NCI-H2081 (cell line): Measurements from ENCODE around the gene P3H4.
"Not testable (repeated sequence)": the region's sequence is repeated elsewhere in the genome, so short reads cannot be mapped to it uniquely, and the experiment has no call there.

Experiments used
- DNase-seq, 2 experiments: peaks; one replicate each; lab custom pipeline; 2025; lab: John Stamatoyannopoulos, UW

The P3H4 gene

DNA sequence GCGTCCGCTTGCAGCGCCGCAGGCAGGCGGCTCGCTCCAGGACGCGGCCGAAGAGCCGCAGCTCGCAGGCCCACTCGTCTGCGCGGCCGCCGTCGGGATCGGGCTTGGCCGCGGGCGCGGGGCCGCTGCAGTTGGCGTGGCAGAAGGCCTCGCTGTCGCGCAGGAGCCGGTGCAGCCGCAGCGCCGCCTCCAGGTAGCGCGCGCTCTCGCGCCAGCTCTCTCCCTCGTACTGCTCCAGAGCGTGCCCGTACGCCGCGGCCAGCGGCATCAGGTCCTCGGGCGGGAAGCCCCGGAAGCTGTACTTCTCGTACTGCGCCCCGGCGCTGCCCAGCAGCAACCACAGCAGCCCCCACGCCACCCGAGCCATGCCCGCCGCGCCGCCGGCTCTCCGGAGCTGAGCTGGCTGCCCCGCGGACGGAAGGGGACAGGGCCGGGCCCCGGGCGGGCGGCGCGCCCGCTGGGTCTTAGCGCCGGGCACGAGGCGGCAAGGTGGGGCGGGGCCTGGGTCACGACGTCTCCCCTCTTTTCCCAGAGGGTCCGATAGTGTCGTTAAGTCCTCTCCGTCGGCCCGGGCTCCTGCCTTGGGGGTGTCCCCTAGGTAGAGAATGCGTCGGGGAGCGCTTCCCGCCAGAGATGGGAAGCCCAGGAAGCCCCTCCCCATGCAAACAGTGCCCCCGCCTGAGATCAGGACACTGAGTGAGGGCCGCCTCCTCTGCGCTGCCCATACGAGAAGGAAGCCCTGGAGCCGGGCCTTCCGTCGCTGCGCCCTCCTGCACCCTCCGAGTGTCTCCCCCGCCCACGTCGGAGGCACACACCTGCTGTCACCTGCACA lies at the start of gene P3H4:
Gene P3H4, minus strand, starts transcription at position 401 of the 832 bp plus-strand sequence. Its CDS starts 34 bp downstream, at position 367.
- peak; percentile 73 to 85 for DNase-seq

DNA sequence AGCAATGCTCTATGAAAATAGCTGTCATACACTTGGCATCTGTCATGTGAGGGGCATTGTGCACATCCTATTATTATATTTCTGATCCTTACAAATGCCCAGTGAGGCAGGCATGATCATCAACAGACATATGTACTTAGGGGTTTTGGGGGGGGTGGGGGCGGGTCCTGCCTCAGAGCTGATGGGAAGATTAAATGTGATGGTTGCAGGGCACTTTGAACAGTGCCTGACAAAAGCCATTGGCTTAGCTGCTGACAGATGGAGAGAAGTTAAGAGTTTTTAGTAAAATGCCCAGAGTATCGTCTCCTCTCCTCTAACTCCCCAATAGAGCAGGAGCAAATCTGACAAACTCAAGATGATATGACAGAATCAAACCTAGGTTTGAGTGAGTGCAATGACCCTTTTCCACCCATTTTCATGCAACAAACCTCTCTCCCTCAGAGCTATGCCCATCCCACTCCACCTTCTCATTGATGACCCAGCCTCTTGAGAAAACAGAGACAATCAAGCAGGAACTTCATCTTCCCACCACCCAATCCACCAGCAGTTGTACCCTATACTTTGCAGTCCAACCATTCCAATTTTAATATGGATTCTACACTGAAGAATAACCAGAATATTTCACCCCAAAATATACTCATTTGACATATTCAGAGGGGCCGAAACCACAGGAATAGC lies 48.6 kb upstream of the P3H4 start:
- no peak for DNase-seq

DNA sequence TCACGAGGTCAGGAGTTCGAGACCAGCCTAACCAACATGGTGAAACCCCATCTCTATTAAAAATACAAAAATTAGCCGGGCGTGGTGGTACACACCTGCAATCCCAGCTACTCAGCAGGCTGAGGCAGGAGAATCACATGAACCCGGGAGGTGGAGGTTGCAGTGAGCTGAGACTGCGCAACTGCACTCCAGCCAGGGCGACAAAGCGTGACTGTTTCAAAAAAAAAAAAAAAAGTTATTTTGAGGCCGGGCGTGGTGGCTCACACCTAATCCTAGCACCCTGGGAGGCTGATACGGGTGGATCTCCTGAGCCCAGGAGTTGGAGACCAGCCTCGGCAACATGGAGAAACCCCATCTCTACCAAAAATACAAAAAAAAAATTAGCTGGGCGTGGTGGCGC lies 39.6 kb upstream of the P3H4 start:
- DNase-seq, result not testable (repeated sequence)

DNA sequence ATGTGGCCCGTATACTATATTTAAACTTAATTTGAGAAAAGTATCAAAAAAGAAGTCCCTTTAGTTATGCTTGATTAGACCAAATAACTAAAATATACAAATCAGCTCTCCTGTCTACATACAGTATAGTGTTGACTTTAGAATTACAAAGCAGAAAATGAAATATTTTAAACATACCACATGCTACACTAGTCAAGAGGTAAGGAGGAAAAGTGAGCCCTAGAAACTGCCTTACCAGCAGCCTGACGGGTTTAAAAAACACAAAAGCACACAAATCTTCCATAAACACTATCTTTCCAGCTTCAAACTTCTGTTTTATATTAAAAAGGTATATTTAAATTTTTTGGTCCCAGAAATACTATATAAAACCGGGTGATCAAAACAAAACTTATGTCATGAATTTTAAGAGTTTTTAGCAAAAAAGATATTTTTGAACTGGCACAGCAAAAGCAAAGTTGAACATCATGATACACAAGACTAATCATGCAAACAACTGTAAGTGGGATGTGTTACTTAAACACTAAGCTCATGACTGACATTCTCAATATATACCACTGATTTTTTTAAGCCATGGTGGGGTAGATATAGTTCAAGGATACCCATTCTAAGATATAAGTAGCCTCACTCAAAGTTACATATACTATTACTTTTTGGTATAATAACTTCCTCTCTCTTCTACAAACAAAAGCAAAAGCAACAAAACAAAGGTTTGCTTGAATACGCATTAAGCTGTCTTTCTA lies 37.7 kb upstream of the P3H4 start:
- no peak for DNase-seq

DNA sequence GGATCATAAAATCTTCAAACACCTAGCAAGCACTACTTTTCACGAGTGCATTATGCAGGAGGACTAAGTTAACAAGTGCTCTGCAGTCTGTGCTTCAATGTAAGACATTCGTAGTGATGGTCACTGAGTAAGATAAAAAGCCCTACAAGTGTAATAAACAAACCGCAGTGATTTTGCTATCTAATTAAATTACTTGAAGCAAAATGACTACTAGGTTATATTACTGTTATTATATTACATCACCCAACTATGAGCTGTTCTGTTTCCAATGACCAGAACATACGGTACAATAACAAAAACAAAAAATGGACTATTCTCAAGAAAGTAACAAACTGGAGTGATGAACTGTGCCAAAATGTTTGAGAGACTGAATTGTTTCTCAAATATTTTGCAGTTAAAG lies 37.0 kb upstream of the P3H4 start:
- DNase-seq, result no peak

- no peak for DNase-seq
These were observed 33.2 kb upstream of the P3H4 start for GRCh38 chr17:41844971-41845370.

DNA sequence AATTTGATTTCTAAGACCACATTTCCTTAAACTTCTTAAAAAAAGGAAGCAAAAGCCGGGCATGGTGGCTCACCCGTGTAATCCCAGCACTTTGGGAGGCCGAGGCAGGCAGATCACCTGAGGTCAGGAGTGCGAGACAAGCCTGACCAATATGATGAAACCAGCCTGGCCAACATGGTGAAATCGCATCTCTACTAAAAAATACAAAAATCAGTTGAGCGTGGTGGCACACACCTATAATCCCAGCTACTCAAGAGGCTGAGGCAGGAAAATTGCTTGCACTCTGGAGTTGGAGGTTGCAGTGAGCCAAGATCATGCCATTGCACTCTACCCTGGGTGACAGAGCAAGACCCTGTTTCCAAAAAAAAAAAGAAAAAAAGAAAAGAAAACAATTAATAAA lies 29.0 kb upstream of the P3H4 start:
- not testable (repeated sequence) for DNase-seq

DNA sequence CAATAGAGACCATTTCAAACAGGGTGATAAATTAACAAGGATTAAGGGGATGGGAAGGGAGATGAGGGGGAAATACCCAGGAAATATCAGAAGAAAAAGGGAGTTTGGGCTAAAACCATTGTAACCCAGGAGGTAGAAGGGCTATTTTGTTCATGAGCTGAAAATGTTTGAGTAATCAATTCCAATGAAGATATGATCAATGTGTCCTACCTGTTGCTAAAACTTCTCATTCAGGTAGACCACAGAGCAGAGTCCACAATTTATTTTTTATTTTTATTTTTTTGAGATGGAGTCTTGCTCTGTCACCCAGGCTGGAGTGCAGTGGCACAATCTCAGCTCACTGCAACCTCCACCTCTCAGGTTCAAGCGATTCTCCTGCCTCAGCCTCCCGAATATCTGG lies 27.7 kb upstream of the P3H4 start:
- not testable (repeated sequence) for DNase-seq

DNA sequence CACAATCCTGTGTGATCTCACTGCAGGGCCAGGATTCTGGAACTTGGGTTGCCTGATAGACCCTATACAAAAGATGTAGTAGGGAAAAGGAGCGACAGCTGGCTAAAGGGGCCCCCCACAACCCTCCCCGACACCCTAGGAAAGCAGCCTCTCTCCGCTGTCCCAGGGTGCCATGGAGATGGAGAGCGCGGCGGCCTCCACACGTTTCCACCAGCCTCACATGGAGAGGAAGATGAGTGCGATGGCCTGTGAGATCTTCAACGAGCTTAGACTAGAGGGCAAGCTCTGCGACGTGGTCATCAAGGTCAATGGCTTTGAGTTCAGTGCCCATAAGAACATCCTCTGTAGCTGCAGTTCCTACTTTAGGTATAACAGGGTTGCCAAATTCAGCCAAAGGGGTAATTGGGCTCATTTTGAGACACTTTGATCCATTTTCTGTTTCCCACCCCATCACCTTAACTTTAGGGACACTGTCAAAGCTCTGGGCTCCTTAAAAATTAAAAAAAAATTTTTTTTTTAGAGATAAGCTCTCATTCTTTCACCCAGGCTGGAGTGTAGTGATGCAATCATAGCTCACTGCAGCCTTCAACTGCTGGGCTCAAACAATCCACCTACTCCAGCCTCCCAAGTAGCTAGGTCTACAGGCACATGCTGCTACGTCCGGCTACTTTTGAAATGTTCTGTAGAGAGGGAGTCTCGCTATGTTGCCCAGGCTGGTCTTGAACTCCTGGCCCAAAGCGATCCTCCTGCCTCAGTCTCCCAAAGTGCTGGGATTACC lies 26.2 kb upstream of the P3H4 start, which contains the start of gene KLHL10:
Gene KLHL10, plus strand, starts transcription at position 65 of the 778 bp plus-strand sequence. Its CDS starts 108 bp downstream, at position 173.
- no peak for DNase-seq

GRCh38 chr17:41836550-41837196 lies 24.9 kb upstream of the P3H4 start:
- no peak for DNase-seq

DNA sequence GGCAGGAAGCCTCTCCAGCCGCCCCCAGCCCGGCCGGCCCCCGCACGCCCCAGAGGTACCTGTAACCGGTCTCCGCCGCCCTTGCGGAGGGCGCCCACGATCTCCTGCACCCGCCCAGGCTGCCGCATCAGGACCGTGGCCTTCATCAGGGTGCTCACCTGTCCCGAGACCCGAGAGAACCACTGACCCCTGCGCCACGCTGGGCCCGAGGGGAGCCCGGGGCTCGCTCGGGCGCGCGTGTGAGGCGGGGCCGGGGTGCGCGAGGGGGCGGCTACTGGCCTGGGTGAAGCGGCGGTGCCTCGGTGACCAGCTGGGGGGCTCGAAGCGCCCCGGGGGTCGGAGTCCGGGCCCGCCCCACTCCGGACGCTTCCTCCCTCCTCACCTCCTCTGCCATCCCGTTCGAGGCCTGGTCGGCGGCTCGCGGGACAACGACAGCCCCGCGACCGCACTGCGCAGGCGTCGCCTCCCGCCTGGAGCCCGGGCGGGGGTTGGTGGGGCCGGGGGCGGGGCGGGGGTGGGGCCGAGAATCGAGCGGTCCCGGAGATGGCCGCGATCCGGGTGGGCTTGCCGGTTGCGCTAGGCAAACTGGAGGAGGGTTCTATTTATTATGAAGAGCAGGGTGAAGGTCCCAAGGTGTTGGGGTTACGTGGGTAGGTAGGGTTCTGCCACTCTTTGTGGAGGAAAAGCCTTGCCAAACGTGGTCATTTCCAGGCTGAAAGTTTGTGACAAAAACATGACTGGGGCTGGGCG lies 24.2 kb upstream of the P3H4 start, which contains the start of gene NT5C3B:
Gene NT5C3B, minus strand, starts transcription at position 433 of the 750 bp plus-strand sequence. Its CDS starts 39 bp downstream, at position 394.
- peak; percentile 52 to 63 for DNase-seq

- no peak for DNase-seq
These were observed 23.6 kb upstream of the P3H4 start for GRCh38 chr17:41835214-41835799.

- DNase-seq, result not testable (repeated sequence)
These were observed 18.2 kb upstream of the P3H4 start for GRCh38 chr17:41829961-41830360.

DNA sequence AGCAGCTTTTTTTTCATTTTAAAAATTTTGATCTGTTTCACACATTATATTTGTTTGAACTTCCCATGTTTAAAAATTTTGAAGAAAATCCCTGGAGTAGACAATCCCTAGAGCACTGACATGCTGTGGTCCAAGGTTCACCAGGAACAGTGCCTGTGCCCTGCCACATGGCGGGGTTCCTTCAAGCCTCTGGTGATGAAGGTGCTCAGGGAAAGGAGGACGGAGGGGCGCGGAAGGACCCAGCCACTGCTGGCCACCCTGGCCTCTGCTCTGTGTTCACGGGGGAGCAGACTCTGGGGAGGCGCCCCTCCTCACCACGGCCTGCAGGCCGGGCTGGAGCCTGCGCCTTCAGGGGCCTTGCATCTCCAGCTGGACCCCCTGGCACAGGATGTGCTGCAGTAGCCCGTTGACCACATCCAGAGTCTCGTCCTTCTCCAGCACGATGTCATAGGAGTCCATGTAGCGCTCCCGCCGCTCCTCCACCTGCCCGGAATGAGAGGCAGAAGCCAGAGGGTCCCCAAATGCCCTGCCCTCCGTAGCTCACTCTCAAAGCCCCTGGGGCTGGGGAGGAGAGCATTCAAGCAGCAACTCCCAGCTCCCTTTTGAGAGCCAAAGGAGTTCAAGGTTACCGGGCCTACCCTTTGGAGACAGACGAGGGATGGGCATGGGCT lies 13.6 kb upstream of the P3H4 start:
- no peak for DNase-seq

DNA sequence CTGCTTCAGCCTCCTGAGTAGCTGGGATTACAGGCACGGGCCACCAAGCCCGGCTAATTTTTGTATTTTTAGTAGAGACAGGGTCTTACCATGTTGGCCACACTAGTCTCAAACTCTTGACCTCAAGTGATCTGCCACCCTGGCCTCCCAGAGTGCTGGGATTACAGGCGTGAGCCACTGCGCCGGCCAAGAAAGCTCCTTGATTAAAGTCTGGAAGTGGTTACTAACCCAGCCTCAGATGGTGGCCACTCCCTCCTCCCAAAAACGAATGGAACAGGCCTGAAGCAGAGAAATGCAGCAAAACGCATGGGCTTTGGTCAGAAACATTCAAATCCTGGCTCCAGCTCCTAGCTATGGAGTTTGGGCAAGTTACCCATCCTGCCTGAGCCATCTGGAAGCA lies 12.3 kb upstream of the P3H4 start:
- DNase-seq, result no peak

- no peak for DNase-seq
These were observed 11.8 kb upstream of the P3H4 start for GRCh38 chr17:41823580-41823979.

GRCh38 chr17:41823141-41823524 lies 11.4 kb upstream of the P3H4 start:
- no peak for DNase-seq

DNA sequence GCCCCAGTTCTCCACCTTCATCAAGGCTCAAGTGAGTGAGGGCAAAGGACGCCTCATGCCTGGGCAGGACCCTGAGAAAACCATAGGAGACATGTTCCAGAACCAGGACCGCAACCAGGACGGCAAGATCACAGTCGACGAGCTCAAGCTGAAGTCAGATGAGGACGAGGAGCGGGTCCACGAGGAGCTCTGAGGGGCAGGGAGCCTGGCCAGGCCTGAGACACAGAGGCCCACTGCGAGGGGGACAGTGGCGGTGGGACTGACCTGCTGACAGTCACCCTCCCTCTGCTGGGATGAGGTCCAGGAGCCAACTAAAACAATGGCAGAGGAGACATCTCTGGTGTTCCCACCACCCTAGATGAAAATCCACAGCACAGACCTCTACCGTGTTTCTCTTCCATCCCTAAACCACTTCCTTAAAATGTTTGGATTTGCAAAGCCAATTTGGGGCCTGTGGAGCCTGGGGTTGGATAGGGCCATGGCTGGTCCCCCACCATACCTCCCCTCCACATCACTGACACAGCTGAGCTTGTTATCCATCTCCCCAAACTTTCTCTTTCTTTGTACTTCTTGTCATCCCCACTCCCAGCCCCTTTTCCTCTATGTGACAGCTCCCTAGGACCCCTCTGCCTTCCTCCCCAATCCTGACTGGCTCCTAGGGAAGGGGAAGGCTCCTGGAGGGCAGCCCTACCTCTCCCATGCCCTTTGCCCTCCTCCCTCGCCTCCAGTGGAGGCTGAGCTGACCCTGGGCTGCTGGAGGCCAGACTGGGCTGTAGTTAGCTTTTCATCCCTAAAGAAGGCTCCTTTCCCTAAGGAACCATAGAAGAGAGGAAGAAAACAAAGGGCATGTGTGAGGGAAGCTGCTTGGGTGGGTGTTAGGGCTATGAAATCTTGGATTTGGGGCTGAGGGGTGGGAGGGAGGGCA lies 10.7 kb upstream of the P3H4 start:
- DNase-seq, result no peak
